NCI-H146 (cell line): ENCODE data around the gene TCTN3.
"Not testable (repeated sequence)": the region's sequence is repeated elsewhere in the genome, so short reads cannot be mapped to it uniquely, and the experiment has no call there.

Experiments used
- DNase-seq: peaks from one replicate; lab custom pipeline; 2025; lab: John Stamatoyannopoulos, UW

Gene TCTN3

GRCh38 chr10:95626500-95626899 lies 67.2 kb downstream of the TCTN3 start:
- DNase-seq: no peak

GRCh38 chr10:95620415-95620814 lies 73.3 kb downstream of the TCTN3 start:
- not testable (repeated sequence) for DNase-seq

- no peak for DNase-seq
Observed at GRCh38 chr10:95618101-95618500, 75.6 kb downstream of the TCTN3 start.

- DNase-seq: no peak
Observed at GRCh38 chr10:95616446-95616845, 77.3 kb downstream of the TCTN3 start.
